OCI-LY7 (cell line): ENCODE measurements around the gene VASP. TPM values are rescaled to one million over a fixed set of nuclear protein-coding genes. Genes with fewer than 3 reads are reported as not detected.

ENCODE experiments used
- BruUV-seq: library from RNA; stranded (reverse); fragments of 400-500 nt; replicated peaks from 2 replicates; lab custom pipeline; 2021; lab: Mats Ljungman, UMichigan
- CTCF ChIA-PET: fragments of 300-600 bp; sonication (Branson Sonifier 250); formaldehyde crosslinking; loops from one replicate; lab custom pipeline; 2022; ENCODE audit warnings: antibody characterized with exemption; ENCODE audit not compliant: unreplicated experiment; lab: Charles Lee
- POLR2A ChIA-PET: fragments of 300-600 bp; sonication (Branson Sonifier 250); formaldehyde crosslinking; loops from one replicate; lab custom pipeline; 2022; ENCODE audit warnings: antibody characterized with exemption; lab: Charles Lee
- DNase-seq: peaks from one replicate; pipeline ENCODE4 v3.0.0-alpha.2; 2015; ENCODE audit warnings: low spot score
- H2AFZ ChIP-seq: fragments of 200-600 bp; sonication (generic), shearing (Covaris generic); 2 replicates; pipeline ENCODE4 v1.6.1; 2014; ENCODE audit warnings: mild to moderate bottlenecking, antibody characterized with exemption, low read length, moderate library complexity
- H3K27ac ChIP-seq: fragments of 200-600 bp; sonication (generic); 2 replicates; pipeline ENCODE4 v1.5.1; 2014; ENCODE audit warnings: mixed run types, low read depth, mild to moderate bottlenecking, moderate library complexity, low read length, inconsistent platforms; ENCODE audit not compliant: poor library complexity, severe bottlenecking
- H3K36me3 ChIP-seq: fragments of 200-600 bp; sonication (generic); 2 replicates; pipeline ENCODE4 v1.6.1; 2014; ENCODE audit warnings: mild to moderate bottlenecking, antibody characterized with exemption, low read length, moderate library complexity, mixed read lengths; ENCODE audit not compliant: insufficient read depth
- H3K4me1 ChIP-seq: fragments of 200-600 bp; sonication (generic); 2 replicates; pipeline ENCODE4 v1.5.1; 2014; ENCODE audit warnings: mild to moderate bottlenecking, low read length; ENCODE audit not compliant: insufficient read depth, poor library complexity, severe bottlenecking
- H3K4me2 ChIP-seq: fragments of 200-600 bp; sonication (generic); 2 replicates; pipeline ENCODE4 v1.6.1; 2014; ENCODE audit warnings: mild to moderate bottlenecking, low read length
- H3K4me3 ChIP-seq: fragments of 200-600 bp; sonication (generic); 2 replicates; pipeline ENCODE4 v1.5.1; 2014; ENCODE audit warnings: mild to moderate bottlenecking, low read depth, low read length; ENCODE audit not compliant: poor library complexity, severe bottlenecking
- H3K79me2 ChIP-seq: fragments of 200-600 bp; sonication (generic); 2 replicates; pipeline ENCODE4 v1.6.1; 2016; ENCODE audit warnings: low read depth, mild to moderate bottlenecking, low read length, moderate library complexity, mixed read lengths; ENCODE audit not compliant: insufficient read depth
- H3K9me2 ChIP-seq: fragments of 200-600 bp; sonication (generic); 2 replicates; pipeline ENCODE4 v1.6.1; 2016; ENCODE audit warnings: mild to moderate bottlenecking, low read length, mixed read lengths; ENCODE audit not compliant: insufficient read depth
- H3K9me3 ChIP-seq: fragments of 200-600 bp; sonication (generic); 2 replicates; pipeline ENCODE4 v1.6.1; 2014; ENCODE audit warnings: mild to moderate bottlenecking, mixed run types, low read length, mixed read lengths
- H4K20me1 ChIP-seq: fragments of 200-600 bp; sonication (generic); 2 replicates; pipeline ENCODE4 v1.6.1; 2014; ENCODE audit warnings: mild to moderate bottlenecking, antibody characterized with exemption, low read length, moderate library complexity, mixed read lengths; ENCODE audit not compliant: insufficient read depth
- EZH2phosphoT487 ChIP-seq: fragments of 200-600 bp; sonication (generic); IDR thresholded peaks from 2 replicates; pipeline ENCODE4 v1.6.1; 2018; ENCODE audit warnings: low read depth, borderline replicate concordance, mild to moderate bottlenecking, mixed run types, antibody characterized with exemption, low read length, moderate library complexity, mixed read lengths
- intact Hi-C: fragments of 100-400 bp; cut with micrococcal nuclease; formaldehyde crosslinking; loops from one replicate; pipeline ENCODE4 v1.10.0; 2022; ENCODE audit not compliant: unreplicated experiment
- total RNA-seq, 2 experiments: library from RNA; depleted of rRNA in 1 of 2; stranded (reverse); fragments of >200 nt in 1 of 2; shearing (Covaris generic) in 1 of 2; gene quantifications; 2 replicates each; pipeline ENCODE4 v1.2.3, GENCODE V29; 2014 to 2022
- TF ChIP-seq, protein P1 (sequence below): fragments of 200-600 bp; sonication (generic); conservative IDR thresholded peaks from 2 replicates; pipeline ENCODE4 v1.5.1; 2014; ENCODE audit warnings: mild to moderate bottlenecking, antibody characterized with exemption, low read length, moderate library complexity, mixed read lengths

The VASP gene
- total RNA-seq, 2 experiments from 2014 or later, result 39.6 to 62.8 TPM

DNA sequence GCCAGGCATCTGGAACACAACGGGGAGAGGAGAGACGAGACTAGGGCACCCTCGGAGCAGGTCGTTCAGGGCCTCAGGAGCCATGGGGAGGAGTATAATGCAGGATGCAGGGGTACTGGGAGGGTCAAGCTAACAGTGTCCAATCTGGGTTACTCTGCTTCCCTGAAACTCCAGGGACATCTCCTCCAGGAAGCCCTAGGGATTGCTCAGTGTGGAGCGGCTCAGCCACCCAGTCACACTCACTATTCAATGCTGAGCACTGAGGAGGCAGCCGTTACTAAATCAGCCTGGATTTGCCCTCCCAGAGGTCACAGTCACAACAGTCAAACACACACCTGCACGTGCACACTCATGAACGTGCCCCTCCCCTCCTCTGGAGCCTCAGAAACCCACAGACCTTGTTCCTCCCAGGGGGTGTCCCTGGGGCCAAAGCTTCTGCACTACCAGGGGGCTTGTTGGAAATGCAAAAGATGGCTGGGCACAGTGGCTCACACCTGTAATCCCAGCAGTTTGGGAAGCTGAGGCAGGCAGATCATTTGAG is 46.4 kb upstream of the VASP start:
- no peak overlapping the region for H3K4me3 ChIP-seq
- DNase-seq, result peak; percentile 58
- intact Hi-C loops, result no loop called here
- no peaks in the 10 kb centered on the region for H4K20me1 ChIP-seq
- H3K9me2 ChIP-seq, result no peaks in the 10 kb centered on the region
- no peak overlapping the region for H3K27ac ChIP-seq
- POLR2A ChIA-PET, result no interaction called here
- TF ChIP-seq, protein P1, sequence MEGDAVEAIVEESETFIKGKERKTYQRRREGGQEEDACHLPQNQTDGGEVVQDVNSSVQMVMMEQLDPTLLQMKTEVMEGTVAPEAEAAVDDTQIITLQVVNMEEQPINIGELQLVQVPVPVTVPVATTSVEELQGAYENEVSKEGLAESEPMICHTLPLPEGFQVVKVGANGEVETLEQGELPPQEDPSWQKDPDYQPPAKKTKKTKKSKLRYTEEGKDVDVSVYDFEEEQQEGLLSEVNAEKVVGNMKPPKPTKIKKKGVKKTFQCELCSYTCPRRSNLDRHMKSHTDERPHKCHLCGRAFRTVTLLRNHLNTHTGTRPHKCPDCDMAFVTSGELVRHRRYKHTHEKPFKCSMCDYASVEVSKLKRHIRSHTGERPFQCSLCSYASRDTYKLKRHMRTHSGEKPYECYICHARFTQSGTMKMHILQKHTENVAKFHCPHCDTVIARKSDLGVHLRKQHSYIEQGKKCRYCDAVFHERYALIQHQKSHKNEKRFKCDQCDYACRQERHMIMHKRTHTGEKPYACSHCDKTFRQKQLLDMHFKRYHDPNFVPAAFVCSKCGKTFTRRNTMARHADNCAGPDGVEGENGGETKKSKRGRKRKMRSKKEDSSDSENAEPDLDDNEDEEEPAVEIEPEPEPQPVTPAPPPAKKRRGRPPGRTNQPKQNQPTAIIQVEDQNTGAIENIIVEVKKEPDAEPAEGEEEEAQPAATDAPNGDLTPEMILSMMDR, result no peak
- TF ChIP-seq EZH2phosphoT487, result no peak
- no peaks in the 10 kb centered on the region for H3K9me3 ChIP-seq
- no peak overlapping the region; the same call in 1 of the 2 replicates for H2AFZ ChIP-seq
- H3K36me3 ChIP-seq, result no peaks in the 10 kb centered on the region
- CTCF ChIA-PET, result no interaction called here
- H3K4me1 ChIP-seq, result peaks cover 29% of the 10 kb centered on the region
- BruUV-seq, result no TSS peak
- H3K79me2 ChIP-seq, result no peaks in the 10 kb centered on the region
- H3K4me2 ChIP-seq, result peak overlapping the region; percentile 37

DNA sequence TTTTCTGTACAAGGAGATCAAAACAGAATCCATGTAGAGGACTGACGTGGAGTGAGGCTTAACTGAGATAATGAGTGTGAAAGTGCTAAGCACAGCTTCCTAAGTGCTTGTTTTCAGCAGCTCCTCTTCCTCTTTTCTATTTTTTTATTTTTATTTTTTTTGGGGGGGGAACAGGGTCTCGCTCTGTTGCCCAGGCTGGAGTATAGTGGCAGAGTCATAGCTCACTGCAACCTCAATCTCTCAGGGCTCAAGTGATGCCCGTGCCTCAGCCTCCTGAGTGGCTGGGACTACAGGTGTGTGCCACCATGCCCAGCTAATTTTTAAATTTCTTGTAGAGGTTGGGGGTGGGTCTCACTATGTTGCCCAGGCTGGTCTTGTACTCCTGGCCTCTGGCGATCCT is 45.1 kb upstream of the VASP start:
- Histone ChIP-seq H3K36me3 (no peaks in the 10 kb centered on the region), H2AFZ (no peak overlapping the region), H3K4me2 (no peak overlapping the region), H3K4me1 (peaks cover 28% of the 10 kb centered on the region), H3K9me2 (no peaks in the 10 kb centered on the region), H4K20me1 (no peaks in the 10 kb centered on the region), H3K4me3 (no peak overlapping the region), H3K79me2 (no peaks in the 10 kb centered on the region), H3K9me3 (no peaks in the 10 kb centered on the region), H3K27ac (no peak overlapping the region)
- CTCF ChIA-PET, result no interaction called here
- no TSS peak for BruUV-seq
- POLR2A ChIA-PET, result no interaction called here
- no peak for DNase-seq
- intact Hi-C loops, result no loop called here
- TF ChIP-seq, protein P1, result no peak
- TF ChIP-seq EZH2phosphoT487, result no peak

DNA sequence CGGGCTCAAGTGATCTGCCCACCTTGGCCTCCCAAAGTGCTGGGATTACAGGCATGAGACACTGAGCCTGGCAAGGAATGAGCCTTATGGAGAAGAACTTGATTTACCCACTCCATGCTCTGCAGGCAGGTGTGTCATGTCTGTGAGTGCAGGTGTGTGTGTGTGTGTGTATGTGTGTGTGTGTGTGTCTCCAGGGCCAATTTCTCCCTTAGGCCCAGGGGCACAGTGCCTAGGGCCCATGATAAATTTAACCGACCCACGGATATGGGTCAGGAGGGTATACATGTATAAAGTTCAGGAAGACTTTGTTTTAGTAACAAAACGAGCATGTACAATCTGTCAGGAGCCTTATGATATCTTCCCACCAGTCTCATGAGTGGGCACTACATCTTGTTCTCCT is 44.0 kb upstream of the VASP start:
- POLR2A ChIA-PET, result no interaction called here
- TF ChIP-seq, protein P1, result no peak
- TF ChIP-seq EZH2phosphoT487, result no peak
- Histone ChIP-seq H4K20me1 (0 out of 2 replicates have a peak, but pooled peaks cover 3% of the 10 kb centered on the region), H3K4me2 (no peak overlapping the region), H3K27ac (no peak overlapping the region), H3K79me2 (no peaks in the 10 kb centered on the region; the same call in 1 of the 2 replicates), H3K4me1 (peaks cover 29% of the 10 kb centered on the region), H3K9me2 (no peaks in the 10 kb centered on the region), H3K4me3 (no peak overlapping the region), H3K36me3 (no peaks in the 10 kb centered on the region), H3K9me3 (no peaks in the 10 kb centered on the region), H2AFZ (no peak overlapping the region)
- no TSS peak for BruUV-seq
- intact Hi-C loops, result no loop called here
- CTCF ChIA-PET, result no interaction called here
- DNase-seq, result no peak
